8988T (cell line): ENCODE results near the gene HOXA6.

Experiments used
- DNase-seq: peaks from one replicate; pipeline ENCODE4 v3.0.0; 2011

HOXA6 gene

GRCh38 chr7:27184337-27185012, 36.9 kb upstream of the HOXA6 start:
- no peak for DNase-seq

- DNase-seq = no peak
These were observed 36.2 kb upstream of the HOXA6 start for GRCh38 chr7:27183682-27184336.

- no peak for DNase-seq
These were observed 35.5 kb upstream of the HOXA6 start for GRCh38 chr7:27182861-27183681.

GRCh38 chr7:27182285-27182841, 34.8 kb upstream of the HOXA6 start:
- DNase-seq = no peak

GRCh38 chr7:27181795-27182275, 34.3 kb upstream of the HOXA6 start:
- no peak for DNase-seq

- DNase-seq = no peak
These were observed 33.2 kb upstream of the HOXA6 start for GRCh38 chr7:27180431-27181420.

- DNase-seq = peak; percentile 97
These were observed 32.2 kb upstream of the HOXA6 start for GRCh38 chr7:27179503-27180430.

GRCh38 chr7:27179030-27179429, 31.5 kb upstream of the HOXA6 start:
- no peak for DNase-seq

- no peak for DNase-seq
These were observed 30.8 kb upstream of the HOXA6 start for GRCh38 chr7:27178366-27178765.

- no peak for DNase-seq
These were observed 30.3 kb upstream of the HOXA6 start for GRCh38 chr7:27177795-27178320.

- no peak for DNase-seq
These were observed 29.6 kb upstream of the HOXA6 start for GRCh38 chr7:27176962-27177794.

GRCh38 chr7:27176524-27176845, 28.9 kb upstream of the HOXA6 start:
- no peak for DNase-seq

- DNase-seq = no peak
These were observed 28.3 kb upstream of the HOXA6 start for GRCh38 chr7:27175626-27176523.

- no peak for DNase-seq
These were observed 27.5 kb upstream of the HOXA6 start for GRCh38 chr7:27174874-27175625.

- DNase-seq = no peak
These were observed 26.6 kb upstream of the HOXA6 start, which contains the start of gene HOXA10 for GRCh38 chr7:27173956-27174873. Gene HOXA10 (minus strand): TSS chr7:27174320. CDS start chr7:27174306, 14 bp downstream.

- DNase-seq = no peak
These were observed 26.0 kb upstream of the HOXA6 start for GRCh38 chr7:27173511-27173955.
